DLD1 (cell line): ENCODE data around the gene SCN3B.

Experiments
- in situ Hi-C: cut with HindIII; loops from 2 replicates; pipeline ENCODE4 v1.10.0; 2017; ENCODE audit warnings: low sequenced_read_pairs

The SCN3B gene

DNA sequence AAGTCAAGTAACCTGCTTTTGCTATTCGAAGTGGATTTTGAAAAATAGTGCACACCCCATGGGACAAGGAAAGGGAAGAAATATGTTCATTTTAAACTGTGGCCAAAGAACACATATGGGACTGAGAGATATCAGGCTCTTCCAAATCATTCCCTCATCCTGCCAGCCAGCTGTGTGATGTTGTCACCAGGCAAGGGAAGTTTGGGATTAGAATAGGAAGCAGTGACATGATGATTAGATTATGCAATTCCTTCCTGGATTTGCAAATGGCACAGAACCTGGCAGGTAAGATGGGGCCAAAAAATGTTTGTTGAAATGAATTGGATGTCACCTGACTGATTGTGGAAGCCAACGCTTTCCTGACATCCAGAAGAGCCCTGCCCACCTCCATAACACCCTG, 4.9 kb upstream of the SCN3B start:
- in situ Hi-C loops = no loop called here

DNA sequence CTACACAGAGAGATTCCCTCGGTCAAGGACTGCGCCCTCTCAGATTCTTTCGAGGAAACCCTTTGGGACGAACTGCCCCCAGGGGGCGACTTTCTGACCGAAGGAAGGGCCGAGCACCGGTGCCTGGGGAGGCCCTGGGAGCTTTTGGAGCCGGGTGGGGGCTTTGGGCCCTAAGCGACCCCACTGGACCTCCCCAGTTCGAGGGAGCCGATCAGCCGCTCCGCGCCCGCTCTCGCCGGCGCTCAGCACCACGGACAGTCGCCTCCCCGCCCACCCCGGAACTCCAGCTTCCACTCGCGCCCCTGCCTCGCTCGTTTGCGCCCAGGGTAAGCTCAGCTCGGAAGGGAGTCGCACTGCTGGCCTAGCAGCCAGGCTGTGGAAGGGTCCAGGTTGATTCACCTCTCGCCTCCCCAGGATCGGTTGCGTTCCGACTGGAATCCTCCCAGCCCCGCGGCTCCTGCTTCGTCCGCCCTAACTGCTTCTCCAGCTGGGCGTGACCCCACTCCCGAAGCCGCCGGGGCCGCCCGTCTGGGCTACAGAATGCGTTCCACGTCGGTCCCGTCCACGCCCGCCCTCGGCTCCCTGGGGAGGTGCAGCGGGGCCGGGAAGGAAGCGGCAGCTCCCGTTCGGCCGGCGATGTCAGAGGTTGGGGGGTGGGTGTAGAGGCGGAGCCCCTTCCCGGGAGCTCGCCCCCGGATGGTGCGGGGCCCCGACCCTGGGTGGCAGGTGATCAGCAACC, 428 bp downstream of the SCN3B start:
- in situ Hi-C loops = no loop called here

DNA sequence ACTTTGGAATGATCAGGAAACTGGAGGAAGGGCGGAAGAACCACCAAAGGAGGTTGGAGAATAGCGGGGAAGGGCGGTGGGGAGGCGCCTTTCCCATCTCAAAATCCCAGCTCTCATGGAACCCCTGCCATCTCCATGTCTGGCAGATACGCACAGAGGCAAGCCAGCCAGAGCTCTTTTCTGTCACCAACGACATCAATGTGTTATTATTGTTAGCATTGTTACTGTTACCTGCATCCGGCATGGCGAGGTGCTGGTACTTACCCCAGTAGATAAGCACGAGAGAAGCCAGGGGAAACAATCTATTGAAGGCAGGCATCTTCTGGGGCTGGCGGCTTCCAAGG, 969 bp downstream of the SCN3B start:
- in situ Hi-C loops = no loop called here

DNA sequence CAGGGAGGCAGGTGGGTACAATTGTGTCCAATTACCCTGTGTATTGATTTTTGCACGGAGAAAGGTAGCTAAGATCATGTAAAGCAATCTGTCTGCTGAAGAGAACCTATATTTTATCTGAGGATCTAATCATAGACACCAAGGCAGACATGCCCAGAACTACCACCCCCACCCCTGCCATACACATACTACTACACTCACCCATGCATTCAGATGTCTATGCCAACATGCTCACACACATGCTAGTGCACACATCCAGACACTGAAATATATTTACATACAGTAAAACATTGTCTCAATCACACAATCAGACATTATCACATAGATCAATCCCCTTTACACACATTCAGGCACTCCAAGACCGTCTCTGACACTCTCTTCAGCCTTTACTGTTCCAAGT, 1.8 kb downstream of the SCN3B start:
- in situ Hi-C loops = no loop called here

DNA sequence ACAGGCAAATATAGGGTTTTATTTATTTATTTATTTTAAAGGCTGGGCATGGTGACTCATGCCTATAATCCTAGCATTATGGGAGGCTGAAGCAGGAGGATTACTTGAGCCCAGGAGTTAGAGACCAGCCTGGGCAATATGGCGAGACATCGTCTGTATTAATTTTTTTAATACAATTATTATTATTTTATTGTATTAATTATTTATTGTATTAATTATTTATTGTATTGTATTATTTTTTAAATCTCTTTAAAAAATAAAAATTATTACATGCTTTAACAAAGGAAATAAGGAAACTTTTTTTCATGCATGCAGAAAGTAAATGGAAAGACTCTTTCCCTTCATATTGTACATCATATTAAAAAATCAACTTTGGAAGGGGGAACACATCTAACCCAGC, 3.5 kb downstream of the SCN3B start:
- in situ Hi-C loops = no loop called here

DNA sequence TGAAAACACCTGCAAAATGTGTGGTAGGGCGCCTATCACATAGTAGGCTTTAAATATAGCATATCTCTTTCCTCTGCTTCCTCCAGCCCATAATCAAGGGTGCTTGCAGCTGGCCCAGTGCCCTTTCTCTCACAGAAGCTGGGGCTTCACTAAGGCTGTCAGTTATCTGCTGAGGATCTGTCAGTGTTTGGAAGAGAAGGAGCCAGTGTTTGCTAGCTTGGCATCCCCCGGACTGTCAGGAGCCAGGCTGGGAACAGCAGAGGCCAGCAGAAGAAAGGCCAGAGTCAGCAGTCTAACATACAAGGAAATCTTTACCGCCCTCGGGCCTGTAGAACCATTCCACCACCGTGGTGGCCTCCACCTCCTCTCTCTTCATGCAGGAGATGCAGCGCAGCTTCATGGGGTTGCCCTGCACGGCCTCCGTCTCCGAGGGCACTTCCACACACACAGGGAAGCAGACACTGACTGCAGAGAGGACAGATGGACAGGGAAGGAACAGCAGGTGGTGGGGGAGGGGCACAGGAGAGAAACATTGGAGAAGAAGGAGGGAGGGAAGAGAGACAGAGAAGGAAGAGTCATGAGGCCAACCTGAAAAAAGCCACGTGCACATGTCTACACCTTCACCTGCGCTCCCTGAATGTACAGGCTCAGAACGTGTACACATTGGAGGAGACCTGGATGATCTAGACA, 9.0 kb downstream of the SCN3B start:
- in situ Hi-C loops = no loop called here

DNA sequence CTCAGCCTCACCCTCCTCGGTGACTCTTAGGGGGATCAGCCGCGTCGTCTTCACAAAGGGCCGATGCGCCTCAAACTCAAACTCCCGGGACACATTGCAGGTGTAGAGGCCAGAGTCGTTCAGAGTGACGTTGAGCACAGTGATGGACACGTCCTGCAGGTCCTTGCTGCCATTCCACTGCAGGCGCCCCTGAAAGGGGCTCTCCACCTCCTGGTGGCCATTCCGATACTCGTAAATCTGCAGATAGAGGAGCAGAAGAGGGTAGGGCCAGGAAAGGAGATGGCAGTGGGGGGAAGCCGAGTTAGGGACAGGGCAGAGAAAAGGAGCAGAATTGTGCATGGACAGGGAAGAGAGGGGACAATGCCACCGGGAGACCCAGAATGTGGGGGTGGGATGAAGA, 12.0 kb downstream of the SCN3B start:
- in situ Hi-C loops = no loop called here

DNA sequence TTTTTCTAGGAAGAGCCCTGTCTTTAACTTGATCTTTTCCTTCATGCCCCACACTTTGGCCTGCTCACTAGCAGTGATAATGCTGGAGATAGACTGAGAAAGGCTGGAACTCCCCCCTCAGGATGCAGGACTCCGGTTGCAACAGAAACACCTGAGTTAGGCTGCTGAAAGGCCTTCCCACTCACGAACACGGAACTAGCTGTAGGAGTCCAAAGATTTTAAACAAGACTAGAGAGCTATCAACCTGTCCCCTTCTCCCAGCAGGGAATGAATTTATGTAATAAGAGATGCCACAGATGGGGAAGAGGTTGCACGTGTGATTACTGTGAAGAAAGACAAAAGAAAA, 13.0 kb downstream of the SCN3B start:
- in situ Hi-C loops = no loop called here

DNA sequence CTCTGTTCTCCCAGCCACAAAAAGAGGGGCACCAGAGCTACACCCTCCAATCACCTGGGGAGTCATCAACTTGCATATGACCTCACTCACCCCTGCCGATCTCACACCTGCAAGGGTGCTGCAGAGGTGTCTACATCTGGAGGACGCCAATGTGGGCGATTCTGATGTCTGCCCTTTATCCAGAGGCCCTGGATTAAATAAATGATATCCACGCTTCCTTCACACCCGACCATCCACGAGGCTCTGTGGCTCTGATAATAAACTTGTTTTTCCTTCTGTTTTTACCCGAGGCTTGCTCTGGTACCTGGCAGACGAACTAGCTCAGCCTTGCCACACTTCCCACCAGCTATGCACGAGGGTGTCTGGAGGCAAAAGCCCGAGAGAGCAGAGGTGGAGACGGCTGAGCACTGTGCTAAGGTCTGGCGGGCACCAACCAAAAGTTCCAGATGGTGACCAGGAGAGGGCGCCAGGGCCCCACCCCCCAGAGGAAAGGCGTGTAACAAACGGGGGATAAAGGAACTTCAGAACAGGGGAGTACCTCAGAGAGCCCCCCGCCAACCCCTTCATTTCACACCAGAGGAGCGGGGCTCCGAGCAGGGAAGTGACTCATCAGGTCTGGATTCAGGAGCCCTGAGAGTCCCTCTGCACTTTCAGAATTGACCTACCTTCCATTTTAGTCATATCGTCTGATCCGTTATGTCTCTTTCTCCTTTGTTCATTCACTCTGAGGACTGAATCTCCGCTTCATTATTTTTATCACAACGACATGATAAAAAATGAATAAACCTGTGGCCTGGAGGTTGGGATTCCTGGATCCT, 13.5 kb downstream of the SCN3B start:
- in situ Hi-C loops = no loop called here

DNA sequence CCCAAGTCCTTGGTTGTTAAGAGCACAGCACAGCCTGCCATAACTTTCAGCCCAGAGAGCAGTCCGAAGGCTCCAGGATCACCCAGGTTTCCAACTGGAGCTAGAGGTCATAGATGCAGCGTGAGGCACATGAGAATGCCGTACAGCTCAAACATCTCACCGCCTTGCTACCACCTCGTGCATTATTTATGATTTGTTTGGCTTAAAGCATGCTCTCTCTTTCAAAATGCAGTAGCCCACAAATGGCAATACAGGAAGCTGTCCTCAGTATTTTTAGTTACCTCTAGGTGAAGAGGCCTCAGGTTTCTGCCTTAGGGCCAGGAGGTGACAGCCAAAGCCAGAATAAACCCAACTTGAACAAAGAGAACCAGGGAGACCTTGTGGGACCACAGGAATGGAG, 14.4 kb downstream of the SCN3B start:
- in situ Hi-C loops = no loop called here

DNA sequence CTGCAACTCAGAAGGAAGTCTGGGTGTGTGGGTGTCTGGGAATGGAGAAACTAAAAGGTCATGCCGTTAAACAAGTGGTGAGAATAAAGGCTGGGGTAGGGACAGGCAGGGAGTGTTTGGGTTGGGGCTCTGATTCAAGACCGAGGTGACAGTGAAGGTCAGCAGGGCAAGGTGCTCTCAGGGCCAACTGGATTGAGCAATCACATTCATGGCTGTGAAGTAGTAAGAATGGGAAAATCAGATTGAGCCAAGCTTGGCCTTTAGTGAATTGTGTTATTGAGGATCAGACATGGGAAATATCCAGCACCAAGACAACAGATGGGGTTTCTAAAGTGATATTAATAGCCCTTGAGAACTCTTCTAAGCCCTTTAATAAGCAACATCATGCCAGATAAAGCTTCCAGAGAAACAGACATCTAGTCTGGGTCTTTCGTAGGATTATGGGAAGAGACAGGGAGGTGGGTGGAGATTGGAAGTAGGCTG, 24.3 kb downstream of the SCN3B start:
- in situ Hi-C loops = no loop called here

DNA sequence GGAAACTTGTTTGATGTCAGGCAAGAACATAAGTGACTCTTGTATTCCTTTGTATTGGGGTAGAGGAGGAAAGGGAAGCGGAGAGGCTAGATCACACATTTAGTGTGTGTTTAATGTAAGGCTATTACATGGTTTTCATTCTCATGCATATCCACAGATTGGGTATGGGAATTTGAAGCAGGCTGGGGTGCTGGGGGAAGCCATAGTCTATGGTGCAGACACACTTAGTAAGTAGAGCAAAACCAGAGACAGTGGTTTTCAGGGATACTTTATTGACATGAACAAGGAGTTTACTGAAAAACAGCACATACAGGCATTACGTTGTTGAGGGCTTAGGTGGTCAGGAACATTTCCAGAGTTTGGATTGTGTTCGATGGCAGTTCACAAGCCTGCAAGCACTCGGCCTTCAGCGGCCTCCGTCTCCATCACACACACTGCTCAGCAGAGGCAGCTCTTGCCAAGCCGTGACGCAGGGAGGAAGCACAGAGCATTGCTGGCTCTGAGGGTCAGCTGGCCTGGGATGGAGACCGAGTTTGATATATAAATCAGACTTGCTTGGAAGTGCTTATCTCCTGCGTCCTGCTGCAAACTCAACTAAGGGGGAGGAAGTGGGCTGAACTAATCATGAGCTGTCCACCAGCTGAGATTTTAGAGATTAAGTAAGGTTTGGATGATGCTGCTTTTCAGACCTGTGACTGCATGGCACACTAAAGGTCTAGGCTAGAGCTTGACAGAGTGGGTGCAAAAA, 25.3 kb downstream of the SCN3B start:
- in situ Hi-C loops = no loop called here

DNA sequence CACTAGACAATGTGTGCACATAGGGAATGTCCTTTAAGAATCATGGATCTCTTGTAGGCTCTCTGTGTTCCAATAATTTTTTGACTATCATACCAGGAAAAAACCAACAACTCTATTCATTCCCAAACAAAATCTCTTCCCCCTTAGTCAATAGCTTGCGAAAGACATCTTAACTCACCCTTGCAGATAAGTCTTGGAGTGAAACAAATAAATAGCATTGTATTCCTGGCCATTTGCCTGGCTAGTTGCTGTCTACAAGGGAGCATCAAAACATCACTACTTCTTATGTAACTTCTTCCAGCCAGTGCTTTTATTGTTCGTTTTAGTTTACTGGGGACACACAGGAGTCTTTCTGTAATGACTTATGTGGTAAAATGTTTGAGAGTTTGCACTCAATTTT, 29.4 kb downstream of the SCN3B start:
- in situ Hi-C loops = no loop called here

DNA sequence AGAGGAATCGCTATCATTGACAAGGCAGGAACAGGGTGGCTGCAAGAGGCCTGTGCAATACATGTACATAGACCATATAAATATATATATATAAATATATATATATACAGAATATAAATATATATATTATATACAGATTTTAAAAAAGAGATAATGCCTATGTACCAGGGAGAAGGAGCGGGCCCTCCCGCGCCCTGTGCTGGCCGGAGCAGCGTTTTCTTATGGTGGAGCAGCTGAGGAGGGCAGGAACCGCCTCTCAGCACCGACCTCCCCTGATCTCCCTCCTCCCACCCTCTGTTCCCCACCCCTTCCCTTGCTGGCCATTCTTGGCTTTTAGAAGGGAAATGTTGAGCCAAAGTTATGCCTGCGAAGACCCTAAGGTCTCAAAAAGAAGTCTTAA, 31.8 kb downstream of the SCN3B start:
- in situ Hi-C loops = no loop called here

DNA sequence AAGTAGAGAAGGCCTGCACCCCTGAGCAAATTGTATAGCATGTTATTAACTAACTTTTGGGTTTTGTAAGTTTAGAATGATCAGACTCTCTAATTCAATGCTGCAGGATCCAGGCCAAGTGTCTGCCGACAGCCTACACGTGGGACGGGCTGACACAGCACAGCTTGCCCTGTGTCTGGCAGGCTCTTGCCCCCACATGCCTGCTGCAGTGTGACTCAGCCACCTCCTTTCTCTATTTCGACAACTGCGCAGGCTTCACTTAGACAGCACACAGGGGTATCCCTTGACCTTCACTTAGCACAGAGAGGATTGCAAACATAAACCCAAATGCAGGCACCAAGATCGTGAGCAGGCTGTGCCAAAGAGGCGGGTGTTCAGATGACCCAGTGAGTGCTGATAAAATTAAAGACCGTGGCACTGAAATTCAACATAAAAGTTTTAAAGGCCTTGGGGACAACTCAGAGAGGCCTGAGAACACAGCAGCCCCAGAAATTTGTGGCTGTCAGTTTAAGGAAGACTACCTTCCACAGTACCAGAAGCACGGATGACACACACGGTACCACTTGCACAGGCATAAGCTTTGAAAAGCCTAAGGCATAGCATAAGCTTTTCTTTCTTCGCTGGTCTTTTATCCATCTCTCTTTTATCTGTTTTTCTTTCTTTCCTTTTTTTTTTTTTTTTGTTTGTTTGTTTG, 37.8 kb downstream of the SCN3B start:
- in situ Hi-C loops = no loop called here

DNA sequence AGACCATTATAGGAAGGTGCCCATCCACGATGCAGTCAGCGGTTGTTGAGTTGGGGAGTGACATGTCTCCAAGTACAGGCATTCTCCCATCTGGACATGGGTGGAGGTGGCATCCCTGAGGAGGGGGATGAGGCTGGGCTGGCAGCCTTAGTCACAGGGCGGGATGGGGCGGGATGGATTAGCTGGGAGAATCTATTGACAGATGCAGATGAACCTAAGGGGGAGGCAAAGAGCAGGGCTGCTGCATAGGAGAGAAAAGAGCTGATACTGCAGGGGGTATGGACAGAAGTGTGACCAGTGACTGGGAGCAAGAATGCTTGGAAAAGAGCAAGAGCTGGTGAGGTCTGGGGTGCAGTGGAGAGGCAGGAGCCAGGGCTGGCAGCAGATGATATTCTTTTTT, 42.7 kb downstream of the SCN3B start:
- in situ Hi-C loops = no loop called here

DNA sequence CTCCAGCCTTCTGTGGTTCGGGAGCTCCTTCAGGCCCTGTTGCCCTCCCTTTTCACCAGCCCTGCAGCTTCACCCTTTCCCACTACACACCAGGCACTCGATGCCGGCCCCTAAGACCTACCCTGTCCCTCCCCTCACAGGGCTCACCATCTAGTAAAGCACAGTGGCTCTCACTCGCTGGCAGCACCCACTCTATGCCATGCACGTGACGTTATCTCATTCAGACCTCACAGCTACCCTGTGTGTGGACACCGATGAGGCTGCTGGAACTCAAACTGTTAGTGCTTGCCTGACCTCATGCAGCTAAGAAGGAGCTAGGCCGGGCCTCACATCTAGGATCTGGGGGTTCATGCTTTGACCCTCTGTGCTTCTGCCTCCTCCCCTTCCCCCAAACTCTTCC, 45.5 kb downstream of the SCN3B start:
- in situ Hi-C loops = no loop called here

DNA sequence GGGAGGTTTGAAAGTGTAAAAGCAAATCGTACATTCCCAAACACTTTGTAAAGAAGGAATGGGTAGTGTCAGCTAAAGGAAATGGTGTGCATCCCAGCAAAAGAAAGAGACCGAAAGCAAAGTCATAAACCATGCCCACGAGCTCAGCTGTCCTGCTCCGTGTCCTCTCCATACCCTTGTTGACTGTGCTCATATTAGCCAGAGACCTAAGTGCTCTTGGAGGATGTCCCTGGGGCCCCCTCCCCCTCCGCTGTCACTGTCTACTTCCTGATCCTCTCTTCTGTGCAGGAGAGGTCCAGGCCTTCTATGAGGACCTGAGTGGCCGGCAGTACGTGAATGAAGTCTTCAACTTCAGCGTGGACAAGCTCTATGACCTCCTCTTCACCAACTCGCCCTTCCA, 46.1 kb downstream of the SCN3B start:
- in situ Hi-C loops = no loop called here

DNA sequence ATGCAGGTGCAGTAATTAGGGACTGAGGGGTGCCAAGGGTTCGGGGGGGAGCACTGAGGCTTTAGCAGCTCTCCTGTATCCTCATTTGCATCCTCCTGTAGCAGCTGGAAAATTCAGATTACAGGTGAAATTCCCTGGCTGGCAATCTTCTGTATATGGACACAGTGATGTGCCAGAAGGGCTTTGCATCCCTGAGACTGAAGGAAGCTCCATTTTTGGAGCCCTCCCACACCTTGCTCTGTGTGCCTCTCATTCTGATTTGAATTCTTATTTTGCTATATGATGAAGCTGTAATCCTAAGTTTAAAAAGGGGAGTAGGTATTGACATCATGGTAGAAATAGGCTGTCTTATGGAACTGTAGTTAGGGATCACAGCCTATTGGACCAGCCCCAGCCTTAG, 46.6 kb downstream of the SCN3B start:
- in situ Hi-C loops = no loop called here

DNA sequence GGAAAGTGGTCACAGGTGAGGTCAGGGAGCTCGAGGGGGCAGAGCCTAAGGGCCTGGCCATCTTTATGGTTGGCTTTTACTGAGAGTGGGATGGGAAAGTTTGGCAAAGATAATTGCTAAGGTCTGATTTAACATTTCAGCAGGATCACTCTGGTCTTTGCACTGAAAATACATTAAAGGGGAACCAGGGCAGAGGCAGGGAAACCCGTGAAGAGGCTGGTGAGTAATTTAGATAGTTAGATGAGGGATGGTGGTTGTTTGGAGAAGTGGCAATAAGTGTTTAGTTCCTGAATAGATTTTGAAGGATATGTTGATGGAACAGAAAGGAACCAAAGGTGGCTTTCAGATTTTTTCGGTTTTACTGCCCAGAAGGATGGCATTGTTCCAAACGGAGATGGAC, 50.8 kb downstream of the SCN3B start:
- in situ Hi-C loops = no loop called here

DNA sequence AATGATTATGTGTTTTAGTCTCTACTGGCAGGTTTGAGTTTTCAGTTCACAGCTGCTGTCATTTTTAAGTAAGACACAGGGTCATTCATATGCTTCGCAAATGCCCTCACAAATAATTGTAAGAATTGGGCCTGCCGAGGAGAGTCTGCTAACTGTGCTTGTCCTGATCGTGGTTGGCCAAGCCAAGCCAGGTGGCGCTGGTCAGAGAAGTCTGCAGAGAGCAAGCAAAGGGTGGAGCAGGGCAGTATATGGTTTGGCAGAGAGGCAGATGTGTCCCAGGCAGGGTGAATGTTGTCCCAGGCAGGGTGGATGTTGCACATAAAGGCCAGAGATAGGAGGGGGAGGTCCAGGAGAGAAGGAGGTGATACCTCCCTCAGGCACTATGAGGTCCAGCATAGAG, 52.7 kb downstream of the SCN3B start:
- in situ Hi-C loops = no loop called here
